NCI-H2171 treated with DMSO at 0.1 percent for 48 hours (cell line): ENCODE results near the gene DMXL1.
A peak's percentile ranks its signal among the peaks of the same experiment; 100 is the strongest.
"Not testable (repeated sequence)": the region's sequence is repeated elsewhere in the genome, so short reads cannot be mapped to it uniquely, and the experiment has no call there.

Experiments
- DNase-seq: peaks from one replicate; lab custom pipeline; 2025; lab: John Stamatoyannopoulos, UW

The DMXL1 gene

DNA sequence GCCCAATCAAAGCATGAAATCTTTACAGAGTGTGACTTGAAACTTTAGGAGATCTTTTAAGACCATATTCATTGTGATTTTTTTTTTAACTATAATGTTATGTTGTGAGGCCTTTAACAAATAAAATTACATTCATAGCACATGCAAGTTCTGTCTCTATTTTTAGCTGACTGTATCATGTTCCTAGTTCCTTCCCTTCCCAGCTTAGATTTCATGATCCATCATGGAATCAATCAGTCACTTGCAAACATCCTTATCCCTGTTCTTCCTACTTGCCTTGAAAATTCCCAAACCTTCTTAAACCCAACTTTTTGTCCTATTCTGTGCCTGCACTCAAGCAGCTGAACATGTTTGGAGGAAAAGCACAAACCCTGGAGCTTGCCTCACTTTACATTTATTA lies 141.8 kb downstream of the DMXL1 start:
- no peak for DNase-seq

DNA sequence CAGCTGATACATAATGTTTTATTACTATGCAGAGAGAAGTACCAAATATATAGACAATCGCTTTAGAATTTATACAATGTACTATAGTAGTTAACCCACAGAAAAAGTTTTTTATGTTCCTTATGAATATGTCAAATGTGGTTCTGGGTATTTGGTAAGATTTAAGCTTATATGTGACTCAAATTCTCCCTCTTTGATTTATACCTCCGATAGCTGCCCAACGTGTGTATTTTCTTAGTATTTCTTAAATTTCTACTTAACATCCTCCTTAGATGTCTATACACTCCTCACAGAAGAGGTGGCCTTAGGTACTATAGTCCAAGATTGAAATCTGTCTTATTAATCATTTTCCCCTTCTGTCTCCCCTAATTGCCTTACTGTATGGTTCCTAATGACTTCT lies 146.3 kb downstream of the DMXL1 start:
- DNase-seq: no peak

DNA sequence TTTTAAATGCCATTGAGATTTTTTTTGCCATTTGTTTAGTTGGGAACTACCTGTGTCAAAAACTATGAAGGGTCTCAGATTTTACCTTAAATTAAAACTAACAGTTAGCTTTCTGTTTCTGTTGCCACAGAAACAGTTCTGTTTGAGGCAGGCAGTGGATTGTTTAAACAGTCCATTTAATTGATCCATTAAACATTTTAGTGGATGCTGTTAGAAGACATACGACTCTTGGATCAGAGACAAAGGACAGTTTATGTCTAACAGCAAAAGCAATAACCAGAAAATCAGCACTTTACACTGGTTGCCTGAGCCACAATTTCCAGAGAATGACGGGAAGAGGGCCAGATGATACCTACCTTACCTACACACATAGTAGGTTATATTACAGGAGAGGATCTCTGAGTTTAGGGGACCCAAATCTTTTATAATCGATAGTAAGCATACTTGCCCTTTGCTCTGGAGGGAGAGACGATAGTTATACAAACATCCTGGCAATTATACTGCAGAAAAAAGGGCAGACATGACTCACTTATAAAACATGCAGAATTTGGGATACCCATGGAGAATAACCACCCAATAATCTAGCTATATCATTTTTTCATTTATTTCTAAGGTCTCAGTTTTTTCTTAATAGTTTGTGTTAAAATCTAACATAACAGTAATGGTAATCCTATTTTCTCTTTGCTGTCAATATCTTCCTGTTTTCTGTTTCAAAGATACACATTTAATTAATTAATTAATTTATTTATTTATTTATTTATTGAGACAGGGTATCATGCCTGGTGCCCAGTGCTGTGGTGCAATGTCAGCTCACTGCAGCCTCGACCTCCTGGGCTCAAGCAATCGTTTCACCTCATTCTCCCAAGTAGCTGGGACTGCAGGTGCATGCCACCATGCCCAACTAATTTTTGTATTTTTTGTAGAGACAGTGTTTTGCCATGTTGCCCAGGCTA lies 148.2 kb downstream of the DMXL1 start:
- DNase-seq: no peak

GRCh38 chr5:119220576-119221197 lies 149.8 kb downstream of the DMXL1 start:
- no peak for DNase-seq

- no peak for DNase-seq
Measured at GRCh38 chr5:119221330-119221729, 150.4 kb downstream of the DMXL1 start.

DNA sequence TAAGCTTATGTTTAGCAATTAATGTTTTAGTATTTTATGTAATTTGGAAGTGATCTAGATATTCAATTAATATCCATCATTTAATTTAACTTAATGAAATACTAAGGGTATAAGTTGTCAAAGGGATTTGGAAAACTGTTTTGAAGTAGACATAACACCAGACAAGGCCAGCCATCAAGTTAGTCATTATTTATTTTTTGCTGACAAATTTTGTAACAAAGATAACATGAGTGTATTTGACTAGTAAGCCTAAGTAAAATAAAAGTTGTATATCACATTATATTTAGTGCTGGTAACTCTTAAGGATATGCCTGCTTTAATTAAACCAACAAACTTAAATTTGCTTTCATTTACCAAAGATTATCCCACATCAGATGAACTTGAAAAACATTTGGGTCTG lies 159.1 kb downstream of the DMXL1 start:
- no peak for DNase-seq

DNA sequence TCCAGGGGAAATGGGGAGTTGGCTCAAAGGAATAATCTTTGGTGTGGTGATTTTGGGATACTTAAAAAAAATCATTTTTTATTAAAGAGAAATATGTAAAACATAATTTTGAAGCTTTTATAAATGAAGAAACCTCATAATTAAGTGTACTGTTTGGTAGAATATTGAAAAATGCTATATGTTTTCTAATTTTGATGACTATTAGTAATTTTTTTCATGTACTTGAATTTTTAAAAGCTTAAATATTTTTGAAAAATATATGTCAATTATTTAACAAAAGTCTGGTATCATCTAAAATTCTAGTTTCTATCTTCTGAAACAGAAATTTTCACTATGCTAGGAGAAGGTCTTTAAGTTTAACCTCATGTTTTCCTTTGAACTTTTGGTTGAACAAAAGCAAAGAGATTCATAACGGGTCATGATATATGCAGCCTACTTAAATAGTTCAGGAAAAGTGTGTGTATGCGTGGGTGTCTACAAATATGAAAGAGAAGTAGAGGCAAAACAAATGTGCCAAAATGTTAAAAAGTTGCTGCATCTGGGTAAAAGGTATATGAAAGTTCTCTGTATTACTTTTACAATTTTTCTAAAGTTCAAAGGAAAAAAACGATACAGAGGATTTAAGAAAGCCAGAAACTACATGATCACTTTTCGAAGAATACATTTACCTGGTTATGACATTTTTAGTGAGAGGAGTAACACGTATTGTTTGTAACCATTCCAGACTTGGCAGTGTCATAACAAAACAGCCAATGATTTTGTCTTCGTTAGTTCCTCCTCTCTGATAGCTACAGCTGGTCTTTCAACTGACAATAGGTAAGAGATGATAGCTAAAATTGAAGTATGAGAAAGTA lies 167.6 kb downstream of the DMXL1 start:
- no peak for DNase-seq

DNA sequence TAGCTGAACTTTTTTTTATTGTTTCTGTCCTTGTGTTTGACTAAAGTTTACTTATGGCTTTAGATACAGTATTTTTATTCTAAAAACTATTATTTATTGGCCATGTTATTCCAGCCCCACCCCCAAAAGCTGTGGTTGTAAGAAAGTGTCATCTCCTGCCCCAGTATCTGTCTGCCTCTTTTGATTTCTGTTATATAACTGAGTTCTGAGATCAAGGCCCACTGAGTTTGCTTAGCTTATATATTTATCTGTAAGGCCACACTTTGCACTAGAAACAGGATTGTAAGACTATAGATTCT lies 168.2 kb downstream of the DMXL1 start:
- no peak for DNase-seq

DNA sequence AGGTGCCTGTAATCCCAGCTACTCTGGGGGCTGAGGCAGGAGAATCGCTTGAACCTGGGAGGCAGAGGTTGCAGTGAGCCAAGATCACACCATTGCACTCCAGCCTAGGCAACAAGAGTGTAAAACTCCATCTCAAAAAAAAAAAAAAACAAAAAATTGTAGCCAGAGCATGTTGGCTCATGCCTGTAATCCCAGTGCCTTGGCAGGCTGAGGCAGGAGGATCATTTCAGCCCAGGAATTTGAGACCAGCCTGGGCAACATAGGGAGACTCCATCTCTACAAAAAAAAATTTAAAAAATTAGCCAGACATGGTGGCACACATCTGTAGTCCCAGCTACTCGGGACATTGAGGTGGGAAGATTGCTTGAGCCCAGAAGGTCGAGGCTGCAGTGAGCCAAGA lies 168.9 kb downstream of the DMXL1 start:
- DNase-seq: not testable (repeated sequence)

DNA sequence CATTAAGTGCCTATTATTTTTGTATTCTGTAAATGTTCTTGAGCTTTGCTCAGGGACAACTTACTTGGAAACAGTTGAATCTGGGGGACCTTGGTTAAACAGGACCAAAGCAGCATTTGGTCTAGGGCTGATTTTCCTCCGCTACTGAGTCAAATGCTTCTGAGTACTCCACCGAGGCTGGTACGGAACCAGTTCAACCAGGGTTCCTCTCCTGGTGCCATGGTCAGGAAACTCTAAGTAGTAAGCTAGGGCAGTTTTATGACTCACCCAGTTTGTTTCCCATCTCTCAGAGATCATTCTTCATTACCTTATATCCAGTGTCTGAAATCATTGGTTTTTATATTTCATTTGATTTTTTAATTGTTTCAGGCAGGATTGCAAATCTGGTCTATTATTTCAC lies 173.0 kb downstream of the DMXL1 start:
- no peak for DNase-seq

- no peak for DNase-seq
Measured at GRCh38 chr5:119250946-119251901, 180.3 kb downstream of the DMXL1 start.

DNA sequence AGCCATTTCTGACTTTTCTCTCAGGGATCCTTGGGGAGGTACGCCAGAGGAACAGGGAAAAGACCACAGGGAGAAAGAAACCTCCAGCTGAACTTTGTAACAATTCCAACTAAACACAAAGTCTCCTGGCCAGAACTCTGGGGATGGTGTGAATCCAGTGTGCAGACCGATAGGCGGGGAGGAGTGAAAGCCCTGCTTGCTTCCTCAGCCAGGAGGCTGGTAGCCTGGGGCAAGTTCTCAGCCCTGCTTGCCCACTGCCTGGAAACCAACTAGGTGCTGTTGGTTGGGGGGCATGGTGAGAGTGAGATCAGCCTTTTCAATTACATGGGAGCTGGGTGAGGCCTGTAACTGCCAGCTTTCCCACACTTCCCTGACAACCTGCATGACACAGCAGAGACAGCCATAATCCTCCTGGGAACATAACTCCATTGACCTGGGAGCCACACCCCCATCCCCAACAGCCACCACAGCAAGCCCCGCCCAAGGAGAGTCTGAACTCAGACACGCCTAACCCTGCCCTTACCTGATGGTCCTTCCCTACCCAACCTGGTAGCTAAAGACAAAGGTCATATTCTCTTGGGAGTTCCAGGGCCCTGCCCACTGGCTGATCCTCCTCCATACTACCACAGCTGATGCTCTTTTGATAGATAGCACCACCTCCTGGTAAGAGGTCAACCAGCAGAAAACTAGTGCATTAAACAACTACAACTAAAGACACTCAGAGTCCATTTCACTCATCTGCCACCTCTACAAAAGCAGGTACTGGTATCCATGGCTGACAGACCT lies 184.9 kb downstream of the DMXL1 start:
- DNase-seq: peak; percentile 6

DNA sequence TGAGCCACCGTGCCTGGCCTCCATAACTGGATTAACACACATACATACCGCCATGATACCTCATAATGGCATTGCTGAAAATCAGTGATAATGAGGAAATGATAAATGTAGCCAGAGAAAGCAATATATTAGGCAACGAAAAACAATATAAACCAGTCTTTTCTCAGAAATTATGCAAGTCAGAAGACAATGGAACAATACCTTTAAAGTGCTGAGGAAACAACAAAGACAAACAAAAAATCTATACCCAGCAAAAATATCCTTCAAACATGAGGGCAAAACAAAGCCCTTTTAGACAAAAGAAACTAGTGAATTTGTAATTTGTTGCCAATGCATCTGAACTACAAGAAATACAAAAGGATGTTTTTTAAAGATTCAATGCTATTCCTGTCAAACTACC lies 186.7 kb downstream of the DMXL1 start:
- no peak for DNase-seq

- DNase-seq: no peak
Measured at GRCh38 chr5:119263639-119264038, 192.8 kb downstream of the DMXL1 start.

- no peak for DNase-seq
Measured at GRCh38 chr5:119264186-119264585, 193.3 kb downstream of the DMXL1 start.

DNA sequence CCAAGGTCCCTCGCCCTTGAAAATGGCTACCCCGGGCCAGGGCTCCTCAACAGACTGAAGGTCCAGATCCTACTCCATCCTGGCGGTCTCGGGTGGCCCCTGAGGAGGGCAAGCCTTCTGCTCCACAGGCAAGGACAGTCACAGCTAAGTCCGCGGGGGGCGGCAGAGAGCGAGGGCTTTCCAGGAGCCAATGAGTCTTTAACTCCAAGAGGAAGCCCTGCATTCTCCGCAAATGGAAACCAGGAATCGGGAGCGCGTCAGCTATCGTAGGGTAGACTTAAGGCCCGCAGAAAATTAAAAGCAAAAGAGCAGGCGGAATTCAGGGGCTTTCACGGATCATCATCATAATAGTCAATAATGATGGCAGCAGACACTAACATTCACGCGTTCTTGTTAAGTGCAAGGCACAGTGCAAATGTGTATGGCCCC lies 197.1 kb downstream of the DMXL1 start:
- no peak for DNase-seq

- peak; percentile 72 for DNase-seq
Measured at GRCh38 chr5:119268387-119269060, 197.6 kb downstream of the DMXL1 start.

GRCh38 chr5:119269061-119269944 lies 198.4 kb downstream of the DMXL1 start:
- peak; percentile 44 for DNase-seq

DNA sequence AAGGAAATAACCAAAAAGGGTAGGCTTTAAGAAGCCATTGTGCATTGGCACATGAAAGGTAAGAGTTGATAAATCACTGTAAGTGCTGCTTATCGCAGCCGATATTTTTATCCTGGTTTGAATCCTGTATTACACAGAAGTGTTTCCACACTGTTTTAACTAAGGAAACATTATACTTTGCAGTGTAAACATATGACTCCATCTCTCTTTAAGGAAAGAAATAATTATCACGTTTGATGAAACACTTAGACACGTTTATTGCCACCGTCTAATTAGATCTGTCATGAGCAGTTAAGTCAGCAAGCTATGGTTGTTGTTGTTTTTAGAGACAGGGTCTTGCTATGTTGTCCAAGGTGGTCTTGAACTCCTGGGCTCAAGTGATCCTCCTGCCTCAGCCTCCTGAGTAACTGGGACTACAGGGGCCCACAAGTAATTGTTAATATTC lies 199.3 kb downstream of the DMXL1 start:
- no peak for DNase-seq
